IPS-20b (cell line): ENCODE results near the gene HBZ.
"Not testable (repeated sequence)": the region's sequence is repeated elsewhere in the genome, so short reads cannot be mapped to it uniquely, and the experiment has no call there.

ENCODE experiments used
- H3K27ac ChIP-seq: one replicate; pipeline ENCODE4 v1.5.1; 2013; ENCODE audit warnings: low read length
- H3K27me3 ChIP-seq: 2 replicates; pipeline ENCODE4 v1.6.1; 2013; ENCODE audit warnings: mild to moderate bottlenecking, low read length, inconsistent platforms; ENCODE audit not compliant: insufficient read depth
- H3K36me3 ChIP-seq: 2 replicates; pipeline ENCODE4 v1.6.1; 2013; ENCODE audit warnings: low read depth, mild to moderate bottlenecking, inconsistent platforms, low read length, moderate library complexity; ENCODE audit not compliant: insufficient read depth
- H3K4me1 ChIP-seq: 2 replicates; pipeline ENCODE4 v1.6.1; 2013; ENCODE audit warnings: mild to moderate bottlenecking, control low read depth, inconsistent platforms, low read length, moderate library complexity; ENCODE audit not compliant: insufficient read depth
- H3K4me3 ChIP-seq: 2 replicates; pipeline ENCODE4 v1.5.1; 2013; ENCODE audit warnings: mild to moderate bottlenecking, low read length, inconsistent platforms
- H3K9ac ChIP-seq: 2 replicates; pipeline ENCODE4 v1.6.1; 2013; ENCODE audit warnings: low read depth, mild to moderate bottlenecking, inconsistent platforms, low read length, moderate library complexity
- H3K9me3 ChIP-seq: 2 replicates; pipeline ENCODE4 v1.6.1; 2013; ENCODE audit warnings: mild to moderate bottlenecking, low read depth, low read length, inconsistent platforms; ENCODE audit not compliant: insufficient read depth

Gene HBZ

GRCh38 chr16:176477-177382 is 24.3 kb downstream of the HBZ start, which contains the start of gene HBA1:
Gene HBA1 (plus strand): TSS chr16:176680. CDS start chr16:176717, 37 bp downstream.
- not testable (repeated sequence) for H3K4me3 ChIP-seq, H3K27ac ChIP-seq
- peaks cover 84% of the 10 kb centered on the region for H3K27me3 ChIP-seq

GRCh38 chr16:177394-177822 is 25.0 kb downstream of the HBZ start:
- Histone ChIP-seq H3K27me3 (peaks cover 79% of the 10 kb centered on the region), H3K4me3 (no peak overlapping the region), H3K4me1 (no peaks in the 10 kb centered on the region), H3K9me3 (peaks cover 5% of the 10 kb centered on the region; the same call in 1 of the 2 replicates), H3K9ac (no peak overlapping the region), H3K36me3 (no peaks in the 10 kb centered on the region), H3K27ac (no peak overlapping the region)

More at GRCh38 chr16:176477-177382, 24.3 kb downstream of the HBZ start, which contains the start of gene HBA1:
- H3K9me3 ChIP-seq, H3K36me3 ChIP-seq, H3K9ac ChIP-seq, H3K4me1 ChIP-seq: not testable (repeated sequence)

- peaks cover 77% of the 10 kb centered on the region for H3K27me3 ChIP-seq
- no peaks in the 10 kb centered on the region for H3K4me1 ChIP-seq
- no peak overlapping the region for H3K27ac ChIP-seq
- peaks cover 5% of the 10 kb centered on the region; the same call in 1 of the 2 replicates for H3K9me3 ChIP-seq
- no peak overlapping the region for H3K9ac ChIP-seq
- H3K4me3 ChIP-seq = no peak overlapping the region
- H3K36me3 ChIP-seq = no peaks in the 10 kb centered on the region
These were observed 25.7 kb downstream of the HBZ start for GRCh38 chr16:177981-178667.

DNA sequence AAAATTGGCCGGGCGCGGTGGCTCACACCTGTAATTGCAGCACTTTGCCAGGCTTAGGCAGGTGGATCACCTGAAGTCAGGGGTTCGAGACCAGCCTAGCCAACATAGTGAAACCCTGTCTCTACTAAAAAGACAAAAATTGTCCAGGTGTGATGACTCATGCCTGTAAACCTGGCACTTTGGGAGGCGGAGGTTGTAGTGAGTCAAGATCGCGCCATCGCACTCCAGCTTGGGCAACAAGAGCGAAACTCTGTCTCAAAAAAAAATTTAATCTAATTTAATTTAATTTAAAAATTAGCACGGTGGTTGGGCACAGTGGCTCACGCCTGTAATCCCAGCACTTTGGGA is 26.2 kb downstream of the HBZ start:
- H3K36me3 ChIP-seq = no peaks in the 10 kb centered on the region
- peaks cover 72% of the 10 kb centered on the region for H3K27me3 ChIP-seq
- no peak overlapping the region for H3K9ac ChIP-seq
- H3K27ac ChIP-seq = no peak overlapping the region
- H3K4me1 ChIP-seq = no peaks in the 10 kb centered on the region
- peaks cover 5% of the 10 kb centered on the region; the same call in 1 of the 2 replicates for H3K9me3 ChIP-seq
- no peak overlapping the region for H3K4me3 ChIP-seq

- Histone ChIP-seq H3K27me3 (peaks cover 64% of the 10 kb centered on the region), H3K36me3 (no peaks in the 10 kb centered on the region), H3K4me3 (no peak overlapping the region), H3K9me3 (peaks cover 5% of the 10 kb centered on the region; the same call in 1 of the 2 replicates), H3K4me1 (no peaks in the 10 kb centered on the region), H3K9ac (no peak overlapping the region), H3K27ac (no peak overlapping the region)
These were observed 27.0 kb downstream of the HBZ start for GRCh38 chr16:179211-180092.

- H3K9ac ChIP-seq = no peak within 1 kb of the TSS
- H3K4me1 ChIP-seq = no peaks in the 10 kb centered on the region
- peak within 1 kb of the TSS; percentile 51; the same call in 1 of the 2 replicates for H3K4me3 ChIP-seq
- peaks cover 5% of the 10 kb centered on the region; the same call in 1 of the 2 replicates for H3K9me3 ChIP-seq
- H3K27me3 ChIP-seq = peaks cover 57% of the 10 kb centered on the region
- H3K36me3 ChIP-seq = no peaks in the 10 kb centered on the region
- H3K27ac ChIP-seq = no peak within 1 kb of the TSS
These were observed 27.7 kb downstream of the HBZ start, which contains the start of gene HBQ1 for GRCh38 chr16:180101-180675. Gene HBQ1 (plus strand): TSS chr16:180459. CDS start chr16:180487, 28 bp downstream.

GRCh38 chr16:180681-181564 is 28.5 kb downstream of the HBZ start:
- no peak overlapping the region for H3K27ac ChIP-seq

GRCh38 chr16:181565-182021 is 29.1 kb downstream of the HBZ start:
- H3K36me3 ChIP-seq = peaks cover 5% of the 10 kb centered on the region; the same call in 1 of the 2 replicates
- no peak overlapping the region for H3K9ac ChIP-seq
- no peak overlapping the region for H3K27ac ChIP-seq
- no peak overlapping the region for H3K4me3 ChIP-seq
- H3K4me1 ChIP-seq = no peaks in the 10 kb centered on the region
- H3K27me3 ChIP-seq = peaks cover 45% of the 10 kb centered on the region
- peaks cover 5% of the 10 kb centered on the region; the same call in 1 of the 2 replicates for H3K9me3 ChIP-seq

More at GRCh38 chr16:180681-181564, 28.5 kb downstream of the HBZ start:
- peaks cover 49% of the 10 kb centered on the region for H3K27me3 ChIP-seq
- H3K9me3 ChIP-seq = peaks cover 5% of the 10 kb centered on the region; the same call in 1 of the 2 replicates
- H3K36me3 ChIP-seq = peaks cover 5% of the 10 kb centered on the region; the same call in 1 of the 2 replicates
- H3K4me3 ChIP-seq = peak overlapping the region; percentile 51; the same call in 1 of the 2 replicates
- no peaks in the 10 kb centered on the region for H3K4me1 ChIP-seq
- no peak overlapping the region for H3K9ac ChIP-seq

DNA sequence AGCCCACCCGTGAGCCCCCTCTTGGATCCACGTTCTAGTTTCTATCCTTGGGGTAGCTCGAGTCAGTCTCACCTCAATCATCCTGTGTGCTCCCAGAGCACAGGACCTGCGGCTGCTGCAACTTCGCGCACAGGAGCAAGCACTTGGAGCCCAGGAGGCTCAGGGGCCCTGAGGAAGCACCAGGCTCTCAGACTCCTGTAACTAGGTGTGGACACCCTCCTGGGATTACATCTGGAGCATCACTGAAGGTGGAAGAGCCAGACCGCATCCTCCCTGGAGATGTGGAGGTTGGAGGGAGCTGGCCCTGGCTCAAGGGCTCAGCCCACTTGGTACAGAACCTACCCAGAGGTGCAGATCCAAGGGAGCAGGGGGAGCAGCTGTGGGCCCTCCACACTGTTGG is 30.6 kb downstream of the HBZ start:
- Histone ChIP-seq H3K36me3 (peaks cover 15% of the 10 kb centered on the region), H3K4me3 (no peak overlapping the region), H3K4me1 (no peaks in the 10 kb centered on the region), H3K27me3 (peaks cover 32% of the 10 kb centered on the region), H3K9ac (no peak overlapping the region), H3K9me3 (peaks cover 8% of the 10 kb centered on the region), H3K27ac (no peak overlapping the region)

GRCh38 chr16:185213-185612 is 32.8 kb downstream of the HBZ start:
- Histone ChIP-seq H3K27ac (no peak overlapping the region), H3K4me1 (no peaks in the 10 kb centered on the region), H3K4me3 (no peak overlapping the region), H3K9me3 (peaks cover 8% of the 10 kb centered on the region), H3K27me3 (peaks cover 10% of the 10 kb centered on the region), H3K9ac (no peak overlapping the region), H3K36me3 (peaks cover 35% of the 10 kb centered on the region)
